H9 (cell line): ENCODE measurements around the gene ADORA2B. TPM values are rescaled to one million over a fixed set of nuclear protein-coding genes. Genes with fewer than 3 reads are reported as not detected.

Source experiments
- DNase-seq: peaks from one replicate; pipeline ENCODE4 v3.0.0-alpha.2; 2017
- H2AFZ ChIP-seq: one replicate; pipeline ENCODE4 v1.6.1; 2013; ENCODE audit warnings: mild to moderate bottlenecking, low read length, control low read depth, moderate library complexity
- H2AK5ac ChIP-seq: 2 replicates; pipeline ENCODE4 v1.6.1; 2013; ENCODE audit warnings: low read length, control low read depth, mixed read lengths; ENCODE audit not compliant: insufficient read length
- H2BK120ac ChIP-seq: one replicate; pipeline ENCODE4 v1.6.1; 2013; ENCODE audit warnings: low read depth, mild to moderate bottlenecking, low read length, control low read depth, inconsistent platforms; ENCODE audit not compliant: poor library complexity, severe bottlenecking
- H2BK12ac ChIP-seq: 2 replicates; pipeline ENCODE4 v1.6.1; 2013; ENCODE audit warnings: low read length, control low read depth, mixed read lengths, low read depth; ENCODE audit not compliant: insufficient read length
- H2BK15ac ChIP-seq: 2 replicates; pipeline ENCODE4 v1.6.1; 2013; ENCODE audit warnings: low read depth, low read length, control low read depth
- H2BK20ac ChIP-seq: one replicate; pipeline ENCODE4 v1.6.1; 2013; ENCODE audit warnings: low read depth, mild to moderate bottlenecking, low read length, control low read depth, inconsistent platforms; ENCODE audit not compliant: poor library complexity, severe bottlenecking
- H2BK5ac ChIP-seq: 2 replicates; pipeline ENCODE4 v1.6.1; 2013; ENCODE audit warnings: low read length, control low read depth, mixed read lengths; ENCODE audit not compliant: insufficient read length
- H3K14ac ChIP-seq: 2 replicates; pipeline ENCODE4 v1.6.1; 2013; ENCODE audit warnings: low read length, control low read depth; ENCODE audit not compliant: insufficient read depth
- H3K18ac ChIP-seq: 2 replicates; pipeline ENCODE4 v1.6.1; 2013; ENCODE audit warnings: low read depth, mild to moderate bottlenecking, mixed read lengths, low read length, control low read depth; ENCODE audit not compliant: insufficient read length
- H3K23ac ChIP-seq: 2 replicates; pipeline ENCODE4 v1.6.1; 2013; ENCODE audit warnings: low read length, control low read depth, mixed read lengths, low read depth; ENCODE audit not compliant: insufficient read length
- H3K23me2 ChIP-seq: 2 replicates; pipeline ENCODE4 v1.6.1; 2013; ENCODE audit warnings: low read depth, mild to moderate bottlenecking, mixed read lengths, low read length, control low read depth; ENCODE audit not compliant: insufficient read length, poor library complexity, severe bottlenecking
- H3K27ac ChIP-seq: 2 replicates; pipeline ENCODE4 v1.5.1; 2013; ENCODE audit warnings: low read length, control low read depth, mixed read lengths, low read depth; ENCODE audit not compliant: insufficient read length
- H3K27me3 ChIP-seq: 2 replicates; pipeline ENCODE4 v1.6.1; 2013; ENCODE audit warnings: low read length, control low read depth, inconsistent platforms; ENCODE audit not compliant: insufficient read depth
- H3K4ac ChIP-seq: 2 replicates; pipeline ENCODE4 v1.6.1; 2013; ENCODE audit warnings: low read depth, mild to moderate bottlenecking, control low read depth, inconsistent platforms, low read length, moderate library complexity
- H3K4me1 ChIP-seq: 2 replicates; pipeline ENCODE4 v1.6.1; 2013; ENCODE audit warnings: low read length, control low read depth, inconsistent platforms; ENCODE audit not compliant: insufficient read depth
- H3K4me2 ChIP-seq: 2 replicates; pipeline ENCODE4 v1.6.1; 2013; ENCODE audit warnings: low read length, control low read depth, mixed read lengths; ENCODE audit not compliant: insufficient read length, insufficient read depth
- H3K56ac ChIP-seq: 2 replicates; pipeline ENCODE4 v1.6.1; 2013; ENCODE audit warnings: low read depth, mild to moderate bottlenecking, mixed read lengths, low read length, control low read depth; ENCODE audit not compliant: insufficient read length
- H3K79me1 ChIP-seq: 2 replicates; pipeline ENCODE4 v1.6.1; 2013; ENCODE audit warnings: low read depth, mild to moderate bottlenecking, moderate library complexity, low read length, control low read depth, inconsistent platforms; ENCODE audit not compliant: insufficient read depth, poor library complexity, severe bottlenecking
- H3K79me2 ChIP-seq: 2 replicates; pipeline ENCODE4 v1.6.1; 2013; ENCODE audit warnings: low read length, control low read depth, inconsistent platforms; ENCODE audit not compliant: insufficient read depth
- H3K9ac ChIP-seq: 2 replicates; pipeline ENCODE4 v1.6.1; 2013; ENCODE audit warnings: low read length, control low read depth, mixed read lengths; ENCODE audit not compliant: insufficient read length; ENCODE audit errors: extremely low read depth
- H3K9me3 ChIP-seq: one replicate; pipeline ENCODE4 v1.6.1; 2013; ENCODE audit warnings: low read depth, low read length, inconsistent platforms; ENCODE audit not compliant: control insufficient read depth
- H3T11ph ChIP-seq: one replicate; pipeline ENCODE4 v1.6.1; 2013; ENCODE audit warnings: mild to moderate bottlenecking, low read length, control low read depth, inconsistent platforms
- H4K20me1 ChIP-seq: one replicate; pipeline ENCODE4 v1.6.1; 2013; ENCODE audit not compliant: control insufficient read depth, insufficient read length, insufficient read depth
- H4K5ac ChIP-seq: 2 replicates; pipeline ENCODE4 v1.6.1; 2013; ENCODE audit warnings: low read depth, mild to moderate bottlenecking, mixed read lengths, low read length, control low read depth; ENCODE audit not compliant: insufficient read length
- H4K8ac ChIP-seq: replicated peaks from 2 replicates; pipeline ENCODE4 v1.6.1; 2013; ENCODE audit warnings: low read length, control low read depth, mixed read lengths, low read depth; ENCODE audit not compliant: insufficient read length
- H4K91ac ChIP-seq: 2 replicates; pipeline ENCODE4 v1.6.1; 2013; ENCODE audit warnings: low read depth, mild to moderate bottlenecking, moderate library complexity, mixed read lengths, low read length, control low read depth; ENCODE audit not compliant: insufficient read length
- H3K27ac Mint-ChIP-seq, 3 experiments: 2 replicates in 2 of 3; 3 replicates in 1 of 3; pipeline ENCODE4 v1.8.0; 2020 to 2021; ENCODE audit warnings: mixed read lengths in 3 of 3, mild to moderate bottlenecking in 1 of 3, moderate library complexity in 1 of 3
- H3K27me3 Mint-ChIP-seq: 2 replicates; pipeline ENCODE4 v1.8.0; 2021; ENCODE audit warnings: low read depth, mild to moderate bottlenecking, moderate library complexity, mixed read lengths
- H3K36me3 Mint-ChIP-seq, 3 experiments: 2 replicates in 2 of 3; 3 replicates in 1 of 3; pipeline ENCODE4 v1.8.0; 2020 to 2021; ENCODE audit warnings: low read depth in 3 of 3, mixed read lengths in 3 of 3; ENCODE audit not compliant: insufficient read depth in 1 of 3
- H3K4me1 Mint-ChIP-seq, 2 experiments: 2 replicates each; pipeline ENCODE4 v1.8.0; 2020; ENCODE audit warnings: mixed read lengths in 2 of 2
- H3K4me3 Mint-ChIP-seq, 2 experiments: 2 replicates in 1 of 2; 3 replicates in 1 of 2; pipeline ENCODE4 v1.8.0; 2020 to 2021; ENCODE audit warnings: mild to moderate bottlenecking in 2 of 2, mixed read lengths in 2 of 2, moderate library complexity in 1 of 2
- H3K9me3 Mint-ChIP-seq, 2 experiments: 2 replicates in 1 of 2; 3 replicates in 1 of 2; pipeline ENCODE4 v1.8.0; 2020; ENCODE audit warnings: mild to moderate bottlenecking in 2 of 2, mixed read lengths in 2 of 2, moderate library complexity in 1 of 2
- WGBS: extraction: QIAGEN DNeasy Blood & Tissue Kit; methylation state at CpG from one replicate; pipeline ENCODE4 v1.1.7; 2013; ENCODE audit warnings: missing lambda C conversion rate, low lambda C conversion rate, mixed read lengths; ENCODE audit not compliant: insufficient read length; ENCODE audit errors: extremely low coverage; 5-methylcytosine and 5-hydroxymethylcytosine counted together
- total RNA-seq: library from RNA; stranded (reverse); gene quantifications from 2 replicates; pipeline ENCODE4 v1.2.1, GENCODE V29; 2021
- TF ChIP-seq, protein P1 (sequence below): fragments of 200-600 bp; sonication (generic); conservative IDR thresholded peaks from 3 replicates; pipeline ENCODE4 v1.8.0; 2021; ENCODE audit warnings: antibody characterized with exemption, mild to moderate bottlenecking

The ADORA2B gene
- total RNA-seq, 1 experiment from 2014 or later: 3.1 TPM

DNA sequence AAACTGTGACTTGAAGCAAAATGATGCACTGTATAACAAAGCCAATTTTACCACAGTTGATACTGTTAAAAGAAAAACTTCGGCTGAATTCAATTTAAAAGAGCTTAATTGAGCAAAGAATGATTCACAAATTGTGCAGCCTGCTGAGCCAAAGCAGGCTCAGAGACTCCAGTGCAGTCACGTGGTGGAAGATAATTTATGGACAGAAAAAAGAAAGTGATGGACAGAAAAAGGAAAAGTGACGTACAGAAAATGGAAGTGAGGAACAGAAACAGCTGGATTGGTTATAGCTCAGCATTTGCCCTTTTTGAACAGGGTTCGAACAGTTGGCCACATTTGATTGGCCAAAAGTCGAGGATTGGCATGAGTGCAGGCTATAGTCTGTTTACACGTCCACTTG, 28.9 kb downstream of the ADORA2B start:
- no peak for DNase-seq
- Histone ChIP-seq H3K79me1 (no peaks in the 10 kb centered on the region), H3K4me1 (no peaks in the 10 kb centered on the region; the same call in 1 of the 2 replicates), H3K18ac (no peak overlapping the region), H3K4me2 (no peak overlapping the region), H4K91ac (no peak overlapping the region), H3K23me2 (no peaks in the 10 kb centered on the region), H2AK5ac (no peak overlapping the region), H3T11ph (no peak overlapping the region), H3K9me3 (no peaks in the 10 kb centered on the region), H3K56ac (no peak overlapping the region), H2AFZ (no peak overlapping the region), H4K5ac (no peak overlapping the region), H3K27me3 (no peaks in the 10 kb centered on the region), H2BK120ac (no peak overlapping the region), H3K14ac (no peak overlapping the region), H2BK12ac (no peak overlapping the region), H2BK15ac (no peak overlapping the region), H4K20me1 (no peaks in the 10 kb centered on the region), H3K9ac (no peak overlapping the region), H2BK20ac (no peak overlapping the region), H3K23ac (no peak overlapping the region), H2BK5ac (no peak overlapping the region), H3K79me2 (no peaks in the 10 kb centered on the region), H3K4ac (no peak overlapping the region), H4K8ac (no peak overlapping the region), H3K27ac (no peak overlapping the region)
- no peak overlapping the region for H3K27ac Mint-ChIP-seq
- no peaks in the 10 kb centered on the region for H3K9me3 Mint-ChIP-seq
- H3K4me1 Mint-ChIP-seq: peaks cover 25 to 28% of the 10 kb centered on the region in 2 experiments
- H3K27me3 Mint-ChIP-seq: no peaks in the 10 kb centered on the region; the same call in 1 of the 2 replicates
- TF ChIP-seq, protein P1, sequence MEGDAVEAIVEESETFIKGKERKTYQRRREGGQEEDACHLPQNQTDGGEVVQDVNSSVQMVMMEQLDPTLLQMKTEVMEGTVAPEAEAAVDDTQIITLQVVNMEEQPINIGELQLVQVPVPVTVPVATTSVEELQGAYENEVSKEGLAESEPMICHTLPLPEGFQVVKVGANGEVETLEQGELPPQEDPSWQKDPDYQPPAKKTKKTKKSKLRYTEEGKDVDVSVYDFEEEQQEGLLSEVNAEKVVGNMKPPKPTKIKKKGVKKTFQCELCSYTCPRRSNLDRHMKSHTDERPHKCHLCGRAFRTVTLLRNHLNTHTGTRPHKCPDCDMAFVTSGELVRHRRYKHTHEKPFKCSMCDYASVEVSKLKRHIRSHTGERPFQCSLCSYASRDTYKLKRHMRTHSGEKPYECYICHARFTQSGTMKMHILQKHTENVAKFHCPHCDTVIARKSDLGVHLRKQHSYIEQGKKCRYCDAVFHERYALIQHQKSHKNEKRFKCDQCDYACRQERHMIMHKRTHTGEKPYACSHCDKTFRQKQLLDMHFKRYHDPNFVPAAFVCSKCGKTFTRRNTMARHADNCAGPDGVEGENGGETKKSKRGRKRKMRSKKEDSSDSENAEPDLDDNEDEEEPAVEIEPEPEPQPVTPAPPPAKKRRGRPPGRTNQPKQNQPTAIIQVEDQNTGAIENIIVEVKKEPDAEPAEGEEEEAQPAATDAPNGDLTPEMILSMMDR: no peak
- peaks cover 9 to 31% (median 24%) of the 10 kb centered on the region in 3 experiments for H3K36me3 Mint-ChIP-seq
- WGBS: no CpG with 5 or more reads among the region's 6 CpGs
- H3K4me3 Mint-ChIP-seq: no peak overlapping the region
